PC-9 (cell line): Measurements from ENCODE around the gene KIF21B. TPM values are rescaled to one million over a fixed set of nuclear protein-coding genes. Genes with fewer than 3 reads are reported as not detected.

Source experiments
- BruUV-seq: library from RNA; stranded (reverse); fragments of 400-500 nt; replicated peaks from 2 replicates; lab custom pipeline; 2021; lab: Mats Ljungman, UMichigan
- CTCF ChIA-PET: fragments of 300-600 bp; sonication (Branson Sonifier 250); formaldehyde crosslinking; loops from one replicate; lab custom pipeline; 2022; ENCODE audit warnings: antibody characterized with exemption; lab: Charles Lee
- POLR2A ChIA-PET: fragments of 300-600 bp; sonication (Branson Sonifier 250); formaldehyde crosslinking; loops from one replicate; lab custom pipeline; 2022; ENCODE audit warnings: antibody characterized with exemption; ENCODE audit not compliant: unreplicated experiment; lab: Charles Lee
- DNase-seq, 2 experiments: peaks; one replicate each; pipeline versions ENCODE4 v3.0.0 to v3.0.0-alpha.2; 2015 to 2022; ENCODE audit warnings: mixed read lengths in 1 of 2
- H2AFZ ChIP-seq: fragments of 200-600 bp; sonication (generic); 2 replicates; pipeline ENCODE4 v1.8.1; 2017; ENCODE audit warnings: antibody characterized with exemption
- H3F3A ChIP-seq: fragments of 200-600 bp; sonication (generic); 2 replicates; pipeline ENCODE4 v1.8.1; 2017; ENCODE audit warnings: antibody characterized with exemption, mild to moderate bottlenecking, low read depth; ENCODE audit not compliant: insufficient read depth
- H3K27ac ChIP-seq: fragments of 200-600 bp; sonication (generic); 2 replicates; pipeline ENCODE4 v1.6.1; 2016; ENCODE audit warnings: mixed run types
- H3K27me3 ChIP-seq: fragments of 200-600 bp; sonication (generic); 2 replicates; pipeline ENCODE4 v1.6.1; 2016; ENCODE audit warnings: low read depth, mixed run types; ENCODE audit not compliant: insufficient read depth
- H3K36me3 ChIP-seq: fragments of 200-600 bp; sonication (generic); 2 replicates; pipeline ENCODE4 v1.6.1; 2016; ENCODE audit warnings: low read depth, mixed run types
- H3K4me1 ChIP-seq: fragments of 200-600 bp; sonication (generic); replicated peaks from 2 replicates; pipeline ENCODE4 v1.6.1; 2016; ENCODE audit warnings: mixed run types; ENCODE audit not compliant: insufficient read depth
- H3K4me2 ChIP-seq: fragments of 200-600 bp; sonication (generic); 2 replicates; pipeline ENCODE4 v1.6.1; 2017; ENCODE audit warnings: mixed run types
- H3K4me3 ChIP-seq: fragments of 200-600 bp; sonication (generic); 2 replicates; pipeline ENCODE4 v1.6.1; 2016; ENCODE audit warnings: mixed run types
- H3K79me2 ChIP-seq: fragments of 200-600 bp; sonication (generic); 2 replicates; pipeline ENCODE4 v1.6.1; 2017; ENCODE audit warnings: low read depth, mixed run types
- H3K9me2 ChIP-seq: fragments of 200-600 bp; sonication (generic); 2 replicates; pipeline ENCODE4 v1.8.1; 2017; ENCODE audit warnings: mild to moderate bottlenecking; ENCODE audit not compliant: insufficient read depth
- H3K9me3 ChIP-seq: fragments of 200-600 bp; sonication (generic); 2 replicates; pipeline ENCODE4 v1.8.1; 2016; ENCODE audit warnings: low read depth; ENCODE audit not compliant: insufficient read depth
- H4K20me1 ChIP-seq: fragments of 200-600 bp; sonication (generic); 2 replicates; pipeline ENCODE4 v1.8.1; 2017; ENCODE audit not compliant: insufficient read depth
- CTCF ChIP-seq: fragments of 200-600 bp; sonication (generic); conservative IDR thresholded peaks from 2 replicates; pipeline ENCODE4 v1.6.1; 2017; ENCODE audit warnings: mixed run types, antibody characterized with exemption, mild to moderate bottlenecking, moderate library complexity
- EZH2 ChIP-seq: fragments of 200-600 bp; sonication (generic); IDR thresholded peaks from 2 replicates; pipeline ENCODE4 v1.8.0; 2017; ENCODE audit warnings: antibody characterized with exemption, low read depth
- intact Hi-C: fragments of 100-400 bp; cut with micrococcal nuclease; formaldehyde crosslinking; loops from one replicate; pipeline ENCODE4 v1.10.0; 2022; ENCODE audit not compliant: unreplicated experiment
- total RNA-seq: library from RNA; stranded (reverse); gene quantifications from 2 replicates; pipeline ENCODE4 v1.2.3, GENCODE V29; 2021

The KIF21B gene
- total RNA-seq, 1 experiment from 2014 or later = 3.7 TPM

GRCh38 chr1:200929530-200930278 lies 93.8 kb downstream of the KIF21B start:
- Histone ChIP-seq H3K27ac (no peak overlapping the region), H3K36me3 (no peaks in the 10 kb centered on the region), H3K27me3 (no peaks in the 10 kb centered on the region), H4K20me1 (no peaks in the 10 kb centered on the region), H3K4me2 (no peak overlapping the region), H3K4me3 (no peak overlapping the region), H3K9me3 (no peaks in the 10 kb centered on the region), H3F3A (no peaks in the 10 kb centered on the region), H3K4me1 (no peaks in the 10 kb centered on the region), H3K79me2 (no peaks in the 10 kb centered on the region), H3K9me2 (no peaks in the 10 kb centered on the region), H2AFZ (no peak overlapping the region)
- ChIA-PET POLR2A (no interaction called here), CTCF (interaction anchor here (0.6 kb wide), 1 partner anchor 88 kb away, joined by 3 read pairs; no protein-coding TSS in a partner anchor)
- BruUV-seq = no TSS peak
- TF ChIP-seq EZH2 = no peak
- TF ChIP-seq CTCF = no peak
- intact Hi-C loops = no loop called here
- no peak for DNase-seq

- Histone ChIP-seq H3K4me3 (no peak overlapping the region), H3K79me2 (no peaks in the 10 kb centered on the region), H3F3A (no peaks in the 10 kb centered on the region), H3K4me2 (no peak overlapping the region), H3K27ac (no peak overlapping the region), H3K27me3 (0 out of 2 replicates have a peak, but pooled peaks cover 2% of the 10 kb centered on the region), H3K9me3 (no peaks in the 10 kb centered on the region), H3K4me1 (no peaks in the 10 kb centered on the region), H3K9me2 (no peaks in the 10 kb centered on the region), H2AFZ (no peak overlapping the region), H3K36me3 (no peaks in the 10 kb centered on the region), H4K20me1 (no peaks in the 10 kb centered on the region)
- no TSS peak for BruUV-seq
- POLR2A ChIA-PET = no interaction called here
- CTCF ChIA-PET = no interaction called here
- DNase-seq = no peak
- intact Hi-C loops = no loop called here
- no peak for TF ChIP-seq CTCF
- TF ChIP-seq EZH2 = no peak
Measured at GRCh38 chr1:200925831-200926230, 97.7 kb downstream of the KIF21B start.

GRCh38 chr1:200923601-200924000 lies 99.9 kb downstream of the KIF21B start:
- Histone ChIP-seq H2AFZ (no peak overlapping the region), H3K4me2 (no peak overlapping the region), H3K36me3 (no peaks in the 10 kb centered on the region), H3K9me3 (no peaks in the 10 kb centered on the region), H3K4me1 (no peaks in the 10 kb centered on the region), H3F3A (no peaks in the 10 kb centered on the region), H3K27me3 (0 out of 2 replicates have a peak, but pooled peaks cover 2% of the 10 kb centered on the region), H3K79me2 (no peaks in the 10 kb centered on the region), H3K27ac (no peak overlapping the region), H3K9me2 (no peaks in the 10 kb centered on the region), H3K4me3 (no peak overlapping the region), H4K20me1 (no peaks in the 10 kb centered on the region)
- POLR2A ChIA-PET = no interaction called here
- intact Hi-C loops = no loop called here
- no peak for DNase-seq
- TF ChIP-seq CTCF (no peak), EZH2 (no peak)
- CTCF ChIA-PET = no interaction called here
- BruUV-seq = no TSS peak
